Stimulated activated CD4-positive, alpha-beta T cell treated with anti-CD3 and anti-CD28 coated beads, Interleukin-12 subunit alpha, Interleukin-12 subunit beta, amount 100 ng/mL, for 48 hours (primary cell): Measurements from ENCODE around the gene KRT37.

Source experiments
- DNase-seq, 3 donors: peaks; one replicate each; pipeline ENCODE4 v3.0.0-alpha.2; 2020; ENCODE audit warnings: low read depth in 2 of 3, low spot score in 1 of 3

Gene KRT37

DNA sequence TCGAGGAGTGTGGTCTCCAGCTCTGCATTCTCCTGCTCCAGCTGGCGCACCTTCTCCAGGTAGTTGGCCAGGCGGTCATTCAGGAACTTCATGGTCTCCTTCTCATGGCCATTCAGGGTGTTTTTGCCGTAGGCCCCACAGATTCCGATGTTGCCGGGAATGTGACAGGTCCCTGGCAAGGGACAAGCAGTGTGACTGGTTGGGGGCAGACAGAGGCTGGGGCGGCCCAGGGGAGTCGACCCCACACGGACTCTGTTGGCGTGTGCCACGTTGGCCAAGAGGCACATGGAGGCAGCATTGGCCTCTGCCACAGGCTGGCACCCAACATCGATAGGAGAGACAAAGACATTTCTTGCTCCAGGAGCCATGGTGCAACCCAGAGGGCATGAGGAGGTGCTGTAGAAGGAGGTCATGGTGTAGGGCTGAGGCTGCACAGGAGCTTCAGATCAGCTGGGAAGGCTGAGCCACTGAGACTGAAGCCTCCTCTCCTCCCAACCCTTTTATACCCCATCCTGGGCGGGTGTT, at the start of gene KRT37:
TSS of gene KRT37 (minus strand) at position 475 of the 525 bp plus-strand sequence. CDS start at position 413, 62 bp downstream.
- DNase-seq: no peak

DNA sequence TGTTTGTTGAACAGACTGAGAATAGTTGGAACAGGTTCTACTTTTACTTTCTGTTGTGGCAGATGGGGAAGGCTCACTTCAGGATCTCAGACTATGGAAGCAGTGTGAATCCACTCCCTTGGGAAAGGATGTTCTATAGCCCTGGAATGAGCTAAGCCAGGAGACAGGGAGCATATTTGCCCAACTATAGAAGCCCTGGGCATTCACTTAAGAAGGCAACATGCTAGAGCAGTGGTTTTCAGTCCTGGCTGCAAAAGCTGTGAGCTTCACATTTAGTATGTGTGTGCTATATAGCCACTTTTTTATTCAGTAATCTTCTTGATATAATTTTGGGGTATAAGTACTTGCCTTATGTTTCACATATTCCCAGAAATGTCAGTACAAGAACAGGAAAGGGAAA, 44.0 kb upstream of the KRT37 start:
- no peak for DNase-seq

DNA sequence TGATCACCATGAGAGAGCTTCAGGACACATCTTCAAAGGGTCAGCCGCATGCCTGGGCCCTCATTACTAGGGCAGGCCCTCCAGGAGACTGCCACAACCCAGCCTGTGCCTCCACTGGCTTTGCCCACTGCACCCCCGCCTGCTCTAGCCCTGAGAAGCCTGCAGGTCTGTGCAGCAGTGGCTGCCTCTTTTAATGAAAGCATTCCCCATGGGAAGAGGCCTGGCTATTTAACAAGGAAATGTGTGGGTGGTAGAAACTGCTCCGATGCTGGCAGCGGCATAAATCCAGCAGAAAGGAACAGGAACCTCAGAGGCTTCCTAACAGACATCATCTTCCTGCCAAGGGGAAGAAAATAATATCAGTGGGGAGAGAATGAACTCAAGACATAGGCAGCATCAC, 43.2 kb upstream of the KRT37 start:
- DNase-seq: no peak

DNA sequence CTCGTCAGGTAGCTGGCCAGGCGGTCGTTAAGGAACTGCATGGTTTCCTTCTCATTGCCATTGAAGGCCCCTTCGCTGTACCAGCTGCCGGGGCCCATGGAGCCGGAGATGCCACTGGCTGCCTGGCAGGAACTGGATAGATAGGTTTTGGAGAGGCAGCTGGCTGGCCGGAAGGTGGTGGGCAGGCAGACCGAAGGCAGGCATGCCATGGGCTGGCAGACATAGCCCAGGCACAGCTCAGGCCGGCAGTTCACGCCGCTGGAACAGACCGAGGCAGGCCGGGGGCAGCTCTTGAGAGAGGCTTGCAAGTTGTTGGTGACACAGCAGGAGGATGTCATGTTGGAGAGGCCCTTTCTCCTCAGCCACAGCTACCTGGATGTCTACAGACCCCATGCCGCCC, 42.6 kb upstream of the KRT37 start, which contains the start of gene KRT32:
TSS of gene KRT32 (minus strand) at position 399 of the 400 bp plus-strand sequence. CDS start at position 338, 61 bp downstream.
- DNase-seq: no peak

DNA sequence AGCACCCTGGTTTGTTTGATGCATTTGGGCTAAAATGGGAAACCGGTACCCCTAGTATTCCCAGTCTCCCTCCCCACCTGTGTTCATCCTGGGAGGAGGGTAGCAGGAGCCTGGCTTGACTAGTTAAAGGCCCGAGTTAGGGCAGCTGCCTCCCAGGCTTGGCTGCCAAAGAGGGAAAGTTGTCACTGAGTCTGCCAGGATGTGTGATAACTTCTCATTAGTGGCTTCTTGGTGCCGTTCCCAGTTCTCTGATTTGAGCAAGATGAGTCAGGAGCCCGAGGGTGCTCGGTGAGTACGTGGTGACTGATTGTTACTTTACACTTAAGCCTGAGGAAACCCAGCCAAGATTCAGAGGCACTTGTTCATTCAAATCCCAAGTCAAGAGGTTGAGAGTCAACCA, 40.3 kb upstream of the KRT37 start:
- DNase-seq: no peak

DNA sequence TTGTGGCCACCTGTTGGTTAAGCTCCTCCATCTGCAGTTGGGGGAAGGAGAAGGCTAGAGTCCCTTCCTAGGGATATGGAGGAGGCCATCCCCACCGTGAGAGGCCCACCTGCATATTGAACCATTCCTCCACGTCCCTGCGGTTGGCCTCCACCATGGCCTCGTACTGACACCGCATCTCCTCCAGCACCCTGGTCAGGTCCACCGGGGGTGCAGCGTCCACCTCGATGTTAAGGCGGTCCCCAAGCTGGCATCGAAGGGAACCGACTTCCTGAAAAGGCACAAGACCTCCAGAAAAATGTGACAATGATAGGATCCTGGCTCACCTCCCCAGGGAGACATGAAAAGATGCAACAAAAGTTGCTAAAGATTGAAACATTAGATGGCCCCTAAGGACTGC, 39.8 kb upstream of the KRT37 start:
- no peak for DNase-seq

DNA sequence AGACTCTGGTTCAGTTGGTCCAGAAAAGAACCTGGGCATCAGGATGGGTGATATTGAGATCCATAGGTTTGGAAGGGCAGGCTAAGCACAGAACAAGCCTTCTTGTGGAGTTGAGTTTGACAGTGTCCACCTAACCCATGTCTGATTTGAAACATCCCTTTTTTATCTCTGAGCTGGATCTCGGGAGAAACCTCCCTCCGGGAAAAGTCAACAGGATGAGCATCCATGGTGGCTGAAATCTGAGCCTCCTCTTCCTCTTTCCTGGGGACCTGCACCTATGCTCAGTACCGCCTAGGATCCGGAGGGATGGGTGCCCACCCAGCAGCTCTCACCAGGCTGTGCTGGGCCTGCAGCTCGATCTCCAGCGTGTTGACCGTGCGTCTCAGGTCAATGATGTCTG, 39.4 kb upstream of the KRT37 start:
- no peak for DNase-seq

DNA sequence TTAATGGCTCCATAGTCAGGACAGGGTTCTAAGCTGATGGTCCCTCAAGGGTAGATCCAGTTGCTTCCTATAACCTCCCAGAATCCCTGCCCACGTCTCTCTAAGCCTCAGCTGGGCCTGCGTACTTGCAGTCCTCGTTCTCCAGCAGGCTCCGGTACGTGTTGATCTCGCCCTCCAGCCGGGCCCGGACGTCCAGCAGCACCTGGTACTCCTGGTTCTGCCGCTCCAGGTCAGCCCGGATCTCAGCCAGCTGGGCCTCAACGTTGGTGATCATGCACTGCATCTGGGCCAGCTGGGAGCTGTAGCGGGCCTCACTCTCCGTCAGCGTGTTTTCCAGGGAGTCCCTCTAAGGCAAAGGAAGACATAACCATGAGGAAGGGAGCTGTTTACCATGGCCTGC, 38.3 kb upstream of the KRT37 start:
- DNase-seq: no peak

DNA sequence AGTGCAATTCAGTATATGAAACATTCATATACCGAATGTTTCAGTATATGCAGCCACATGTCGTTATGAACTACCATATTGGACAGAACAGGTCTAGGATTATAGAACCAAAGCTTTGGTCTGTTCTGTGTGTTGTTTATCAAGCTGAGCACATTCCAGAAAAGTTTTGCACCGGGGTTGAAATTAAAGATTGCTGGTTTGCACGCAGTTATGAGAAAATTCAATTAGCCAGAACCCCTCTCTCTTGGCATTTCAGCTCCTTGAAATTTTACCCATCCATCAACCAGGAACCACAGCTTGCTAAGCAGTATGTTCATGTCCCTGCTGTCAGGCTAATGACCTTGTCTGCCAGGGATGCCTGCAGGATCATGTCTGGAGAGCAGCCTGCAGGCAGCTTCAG, 33.3 kb upstream of the KRT37 start:
- DNase-seq: no peak

DNA sequence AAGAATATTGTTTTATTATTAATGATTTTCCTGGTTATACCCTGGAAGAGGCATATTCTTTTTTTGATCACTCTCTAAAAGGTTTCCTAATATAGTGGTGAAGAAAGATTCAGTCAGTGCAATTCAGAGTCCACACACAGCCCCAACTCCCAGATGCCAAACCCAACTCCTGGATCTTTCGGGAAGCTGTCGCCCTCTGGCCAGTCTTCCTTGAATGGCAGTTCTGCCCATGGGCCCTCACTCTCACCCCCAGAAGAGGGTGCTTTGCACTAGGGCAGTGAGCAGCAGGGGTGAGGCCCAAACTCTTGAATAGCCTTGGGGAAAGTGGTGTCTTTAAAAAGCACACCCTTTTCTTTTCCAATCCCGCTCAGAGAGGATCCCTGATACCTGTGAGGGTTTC, 31.8 kb upstream of the KRT37 start:
- no peak for DNase-seq

DNA sequence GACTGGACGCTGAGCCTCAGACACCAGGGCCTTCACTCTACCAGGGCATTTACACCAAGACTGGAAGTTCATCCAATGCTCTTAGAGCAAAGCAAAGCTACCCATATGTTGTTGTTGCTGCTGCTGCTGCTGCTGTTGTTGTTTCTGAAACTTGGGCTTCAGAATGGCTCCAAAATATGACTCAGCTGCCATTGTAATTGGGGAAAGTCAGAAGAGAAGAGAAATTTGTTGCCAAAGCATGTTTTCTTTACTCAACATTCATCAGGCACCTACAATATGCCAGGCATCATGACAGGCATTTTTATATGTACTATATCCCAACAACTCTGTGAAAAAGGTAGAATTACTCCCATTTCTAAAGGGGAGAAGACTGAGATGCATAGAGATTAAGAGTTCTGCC, 30.9 kb upstream of the KRT37 start:
- no peak for DNase-seq

DNA sequence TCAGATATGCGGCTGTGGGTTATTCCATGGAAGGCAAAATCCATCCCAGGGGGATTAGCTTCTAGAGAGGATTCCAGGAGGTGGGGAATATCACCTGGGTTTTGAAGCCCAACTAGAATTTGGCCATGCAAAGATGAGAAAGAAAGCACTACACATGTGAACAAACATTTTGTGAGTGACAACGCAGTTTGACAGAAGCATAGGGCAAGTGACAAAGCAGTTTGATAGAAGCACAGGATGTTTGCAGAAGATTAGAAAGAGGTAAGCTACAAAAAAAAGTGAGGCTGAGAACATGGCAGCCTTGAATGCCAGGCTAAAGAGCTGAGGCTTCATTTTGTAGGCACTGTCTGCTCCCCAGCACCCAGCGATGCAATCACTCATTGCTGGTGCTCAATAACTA, 28.7 kb upstream of the KRT37 start:
- DNase-seq: no peak

DNA sequence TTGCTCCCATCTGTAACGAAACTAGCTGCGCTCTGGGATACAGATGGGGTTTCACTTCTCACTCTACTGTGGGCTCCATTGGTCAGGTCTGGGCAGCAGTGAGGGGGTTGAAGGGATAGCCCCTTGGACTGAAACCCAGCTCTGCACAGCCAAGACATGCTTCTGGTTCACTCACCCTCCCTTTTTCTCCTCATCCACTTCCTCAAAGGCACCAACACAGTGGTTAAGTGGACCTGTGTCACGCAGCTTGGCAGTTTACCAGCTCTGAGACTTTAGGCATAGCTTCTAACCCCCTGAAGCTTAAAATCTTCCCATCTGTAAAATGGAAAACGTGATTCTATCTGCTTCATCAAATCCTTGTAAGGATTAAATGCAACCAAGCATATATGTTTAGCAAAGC, 27.9 kb upstream of the KRT37 start:
- no peak for DNase-seq

DNA sequence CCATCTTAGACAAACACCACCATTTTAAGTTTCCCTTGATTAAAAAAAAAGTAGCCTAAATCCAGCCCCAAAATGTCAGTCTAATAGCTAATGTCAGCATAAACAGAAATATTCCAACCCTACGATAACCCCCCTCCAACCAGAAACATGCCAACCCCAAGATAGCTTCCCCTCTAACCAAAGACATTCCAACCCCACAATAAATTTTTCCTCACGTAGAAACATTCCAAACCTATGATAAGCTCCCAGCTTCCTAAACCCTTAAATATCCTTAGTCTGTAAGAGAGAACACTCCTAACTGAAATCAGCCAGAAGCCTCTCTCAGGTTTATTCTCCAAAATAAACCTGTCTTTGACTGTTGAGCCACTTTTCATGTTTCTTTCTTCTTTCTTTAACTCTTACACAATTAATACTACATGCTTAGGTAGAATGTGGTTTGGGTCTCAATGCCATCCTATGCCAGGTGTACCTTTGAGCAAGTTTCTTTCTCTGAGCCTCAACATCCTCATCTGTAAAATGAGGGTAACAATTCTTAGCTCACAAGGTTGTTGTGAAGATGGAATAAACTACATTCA, 26.9 kb upstream of the KRT37 start:
- DNase-seq: no peak

DNA sequence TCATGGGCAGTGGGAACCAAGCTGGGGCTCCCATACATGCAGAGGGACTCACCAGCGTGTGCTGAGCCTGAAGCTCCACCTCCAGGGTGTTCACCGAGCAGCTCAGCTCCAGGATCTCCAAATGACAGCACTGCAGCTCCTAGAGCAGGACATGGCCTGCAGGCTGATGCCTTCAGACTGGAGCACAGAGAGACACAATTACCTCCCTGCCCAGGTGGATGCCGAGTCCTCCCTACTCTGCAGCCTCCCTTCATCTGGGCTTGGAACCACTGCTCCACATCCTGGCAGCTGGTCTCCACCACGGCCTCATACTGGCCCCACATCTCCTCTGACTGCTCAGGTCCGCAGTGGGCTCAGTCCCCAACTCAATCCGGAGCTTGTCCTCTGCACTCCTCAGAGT, 24.6 kb upstream of the KRT37 start:
- DNase-seq: no peak

DNA sequence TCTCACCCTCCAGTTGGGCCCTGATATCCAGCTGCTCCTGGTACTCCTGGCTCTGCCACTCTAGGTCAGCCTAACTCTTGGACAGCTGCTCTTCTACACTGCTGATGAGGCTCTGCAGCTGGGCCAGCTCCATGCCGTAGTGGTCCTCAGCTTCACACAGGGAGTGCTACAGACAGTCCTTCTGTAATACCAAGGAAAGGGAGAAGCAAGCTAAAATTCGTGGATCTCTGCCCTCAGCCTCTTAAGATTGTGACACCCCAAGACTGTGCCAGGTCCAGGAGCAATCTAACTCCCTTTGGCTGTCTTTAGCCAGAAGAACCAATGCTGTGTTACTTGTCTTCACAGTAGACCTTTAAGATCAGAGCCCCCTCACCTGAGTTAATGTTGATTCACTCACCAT, 24.1 kb upstream of the KRT37 start:
- DNase-seq: no peak

DNA sequence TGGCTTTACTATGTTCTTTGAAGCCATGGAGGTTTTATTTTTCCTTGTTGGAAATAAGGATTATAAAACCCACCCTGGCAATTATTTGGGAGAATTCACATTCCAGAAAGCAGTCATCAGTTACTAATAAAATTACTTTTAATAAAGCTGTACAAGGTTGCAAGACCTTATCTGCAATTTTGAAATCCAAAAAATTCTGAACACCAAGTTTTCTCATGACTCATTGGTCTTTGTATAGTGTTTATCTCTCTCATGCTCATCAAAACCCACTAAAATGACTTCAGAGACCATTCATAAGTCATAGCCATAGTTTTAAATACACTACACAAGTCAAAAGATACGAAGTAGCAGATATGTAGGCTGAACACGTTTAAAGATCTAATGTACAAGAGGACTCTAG, 22.4 kb upstream of the KRT37 start:
- DNase-seq: no peak

DNA sequence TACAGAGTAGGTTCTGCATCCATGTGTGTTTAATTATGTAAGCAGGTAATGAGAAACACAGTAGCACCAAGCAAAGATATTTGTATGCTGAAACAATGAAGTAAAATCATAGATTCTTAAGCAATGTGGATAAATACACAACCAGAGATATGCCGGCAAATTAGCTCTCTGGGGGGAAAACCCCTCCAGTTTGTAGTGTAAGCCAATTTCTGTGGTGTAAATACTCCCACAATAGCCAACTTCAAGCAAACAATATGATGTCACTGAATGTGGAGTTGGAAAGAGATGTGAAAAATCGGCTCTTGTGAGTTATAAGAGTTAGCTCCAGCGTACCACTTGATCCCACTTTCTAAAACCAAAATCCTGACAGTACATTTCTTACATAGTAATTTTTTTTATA, 20.3 kb upstream of the KRT37 start:
- no peak for DNase-seq

DNA sequence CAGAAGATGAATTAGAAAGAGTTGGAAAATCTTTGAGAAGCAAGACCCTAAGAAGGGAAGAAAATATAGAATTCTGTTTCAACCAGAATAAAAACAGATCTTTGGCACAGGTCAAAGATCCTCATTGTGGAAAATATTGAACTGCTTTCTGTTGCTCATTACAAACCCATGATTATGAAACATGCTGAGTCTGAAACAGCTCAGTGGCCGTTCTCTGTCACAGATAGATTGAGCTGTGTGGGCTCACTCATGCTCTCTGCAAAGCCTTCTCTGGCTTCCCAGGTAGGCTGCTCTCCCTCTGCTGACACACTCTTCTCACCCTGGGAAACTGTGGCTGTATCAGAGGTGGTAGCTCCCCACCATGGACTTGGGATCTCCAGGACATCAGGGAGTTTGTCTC, 19.8 kb upstream of the KRT37 start:
- DNase-seq: no peak

DNA sequence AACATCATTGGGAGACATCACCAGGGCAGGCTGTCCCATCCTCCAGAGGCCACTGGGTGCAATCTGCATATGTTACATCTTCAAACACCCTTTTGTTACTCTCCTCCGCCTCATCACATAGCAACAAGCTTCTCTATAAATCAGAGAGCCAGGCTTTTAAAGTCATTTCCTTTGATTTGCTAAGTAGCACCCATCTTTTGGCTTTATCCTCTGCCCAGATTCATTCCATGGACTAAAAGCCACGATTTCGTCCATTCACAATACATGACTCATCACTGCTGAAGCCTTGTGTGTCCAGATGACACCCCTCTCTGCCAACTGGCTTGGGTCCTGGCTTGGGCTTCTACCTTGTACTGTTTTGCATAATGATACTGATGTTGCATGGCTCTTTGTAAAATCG, 18.4 kb upstream of the KRT37 start:
- DNase-seq: no peak

DNA sequence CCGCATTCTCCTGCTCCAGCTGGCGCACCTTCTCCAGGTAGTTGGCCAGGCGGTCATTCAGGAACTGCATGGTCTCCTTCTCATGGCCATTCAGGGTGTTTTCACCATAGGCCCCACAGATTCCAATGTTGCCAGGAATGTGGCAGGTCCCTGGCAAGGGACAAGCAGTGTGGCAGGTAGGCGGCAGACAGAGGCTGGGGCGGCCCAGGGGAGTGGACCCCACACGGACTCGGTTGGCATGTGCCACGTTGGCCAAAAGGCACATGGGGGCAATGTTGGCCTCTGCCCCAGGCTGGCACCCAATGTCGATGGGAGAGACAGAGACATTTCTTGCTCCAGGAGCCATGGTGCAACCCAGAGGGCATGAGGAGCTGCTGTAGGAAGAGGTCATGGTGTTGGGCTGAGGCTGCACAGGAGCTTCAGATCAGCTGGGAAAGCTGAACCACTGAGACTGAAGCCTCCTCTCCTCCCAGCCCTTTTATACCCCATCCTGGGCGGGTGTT, 16.2 kb upstream of the KRT37 start, which contains the start of gene KRT38:
TSS of gene KRT38 (minus strand) at position 453 of the 503 bp plus-strand sequence. CDS start at position 391, 62 bp downstream.
- no peak for DNase-seq

DNA sequence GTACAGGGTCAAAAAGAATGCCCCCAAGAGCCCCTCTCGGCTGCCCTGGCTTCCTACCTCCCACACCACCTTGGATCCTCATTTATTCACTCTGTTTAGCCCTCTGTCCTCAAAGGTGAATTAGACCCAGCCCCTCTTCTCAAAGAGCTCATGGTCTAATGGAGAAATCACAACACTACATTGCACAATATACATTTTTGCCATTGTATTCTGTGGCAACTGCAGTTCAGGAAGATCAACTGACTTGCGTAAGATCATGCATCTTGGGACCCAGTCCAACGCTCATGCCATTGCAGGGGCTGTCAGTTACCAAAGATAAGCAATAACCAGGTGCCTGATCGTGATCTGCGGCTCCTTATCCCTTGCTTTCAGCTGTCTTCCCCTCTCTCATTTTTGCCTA, 15.0 kb upstream of the KRT37 start:
- DNase-seq: no peak

DNA sequence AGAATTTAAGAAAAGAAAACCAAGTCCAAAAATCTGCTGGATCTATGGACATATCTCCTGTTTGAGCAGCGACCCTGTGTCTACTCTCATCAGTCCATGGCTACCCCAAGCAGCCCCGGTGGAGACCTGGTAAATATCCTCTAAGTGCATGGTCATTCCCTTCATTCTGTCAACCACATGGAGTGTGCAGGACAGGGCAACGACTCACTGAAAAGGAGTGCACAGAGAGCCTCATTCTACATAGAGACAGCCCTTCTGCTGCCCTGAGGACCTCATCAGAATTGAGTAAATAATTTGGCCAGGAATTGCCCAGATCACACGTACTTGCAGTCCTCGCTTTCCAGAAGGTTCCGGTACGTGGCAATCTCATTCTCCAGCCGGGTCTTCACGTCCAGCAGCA, 13.4 kb upstream of the KRT37 start:
- DNase-seq: no peak
